Activated gamma-delta T cell treated with Interleukin-2 at 50 U/mL for 16 hours (primary cell): ENCODE results near the gene DOCK2.

ENCODE experiments used
- DNase-seq: peaks from one replicate; pipeline ENCODE4 v3.0.0-alpha.2; 2020

Gene DOCK2

GRCh38 chr5:169873642-169874041 lies 236.6 kb downstream of the DOCK2 start:
- DNase-seq: no peak

- DNase-seq: no peak
Measured at GRCh38 chr5:169874621-169875020, 237.5 kb downstream of the DOCK2 start.

- DNase-seq: no peak
Measured at GRCh38 chr5:169875091-169875728, 238.1 kb downstream of the DOCK2 start.

- no peak for DNase-seq
Measured at GRCh38 chr5:169875731-169876130, 238.7 kb downstream of the DOCK2 start.

GRCh38 chr5:169876386-169876785 lies 239.3 kb downstream of the DOCK2 start:
- no peak for DNase-seq

- DNase-seq: no peak
Measured at GRCh38 chr5:169880012-169880663, 243.1 kb downstream of the DOCK2 start.

GRCh38 chr5:169880785-169881184 lies 243.7 kb downstream of the DOCK2 start:
- no peak for DNase-seq

- no peak for DNase-seq
Measured at GRCh38 chr5:169881702-169882303, 244.7 kb downstream of the DOCK2 start.

GRCh38 chr5:169886033-169886432 lies 249.0 kb downstream of the DOCK2 start:
- no peak for DNase-seq

GRCh38 chr5:169886677-169887076 lies 249.6 kb downstream of the DOCK2 start:
- no peak for DNase-seq

- DNase-seq: no peak
Measured at GRCh38 chr5:169889572-169889971, 252.5 kb downstream of the DOCK2 start.

- no peak for DNase-seq
Measured at GRCh38 chr5:169893010-169893409, 255.9 kb downstream of the DOCK2 start.

- DNase-seq: no peak
Measured at GRCh38 chr5:169893571-169893970, 256.5 kb downstream of the DOCK2 start.

- no peak for DNase-seq
Measured at GRCh38 chr5:169895926-169896325, 258.9 kb downstream of the DOCK2 start.

GRCh38 chr5:169897481-169897880 lies 260.4 kb downstream of the DOCK2 start:
- DNase-seq: no peak

- no peak for DNase-seq
Measured at GRCh38 chr5:169901896-169902295, 264.8 kb downstream of the DOCK2 start.

- no peak for DNase-seq
Measured at GRCh38 chr5:169904059-169904458, 267.0 kb downstream of the DOCK2 start.

GRCh38 chr5:169904508-169904907 lies 267.4 kb downstream of the DOCK2 start:
- no peak for DNase-seq

- DNase-seq: no peak
Measured at GRCh38 chr5:169905017-169905416, 267.9 kb downstream of the DOCK2 start.

GRCh38 chr5:169906745-169907649 lies 269.9 kb downstream of the DOCK2 start:
- DNase-seq: no peak

GRCh38 chr5:169908864-169909263 lies 271.8 kb downstream of the DOCK2 start:
- no peak for DNase-seq

GRCh38 chr5:169909945-169910344 lies 272.9 kb downstream of the DOCK2 start:
- DNase-seq: no peak

GRCh38 chr5:169910393-169910792 lies 273.3 kb downstream of the DOCK2 start:
- no peak for DNase-seq
